Naive thymus-derived CD8-positive, alpha-beta T cell (primary cell): ENCODE measurements around the gene ASPM. TPM values are rescaled to one million over a fixed set of nuclear protein-coding genes. Genes with fewer than 3 reads are reported as not detected.

Experiments
- ATAC-seq, 2 donors: fragments of 150-1000 bp; cut with Tn5 transposase in 1 of 2; sonication (Bioruptor Pico), chemical (Tn5 transposase) in 1 of 2; 1 replicate in 1 of 2; 2 replicates in 1 of 2; pipeline ENCODE4 v1.10.0; 2021; ENCODE audit warnings: mild to moderate bottlenecking in 2 of 2, moderate library complexity in 2 of 2
- POLR2A ChIA-PET: fragments of 350-600 bp; sonication (Branson Sonifier 250); formaldehyde crosslinking; loops from one replicate; lab custom pipeline; 2021; ENCODE audit warnings: antibody characterized with exemption; lab: Charles Lee
- DNase-seq, 10 donors: peaks; one replicate each; pipeline versions ENCODE4 v3.0.0 to v3.0.0-alpha.2; 2020 to 2022
- H3K27ac Mint-ChIP-seq, 10 donors: one replicate each; pipeline ENCODE4 v1.8.0; 2020 to 2022; ENCODE audit warnings: mild to moderate bottlenecking in 10 of 10, mixed read lengths in 10 of 10, moderate library complexity in 4 of 10, inconsistent platforms in 1 of 10
- H3K27me3 Mint-ChIP-seq, 5 donors: one replicate each; pipeline ENCODE4 v1.8.0; 2021 to 2022; ENCODE audit warnings: mixed read lengths in 5 of 5
- H3K36me3 Mint-ChIP-seq, 3 donors: one replicate each; pipeline ENCODE4 v1.8.0; 2020 to 2022; ENCODE audit warnings: mixed read lengths in 3 of 3, mild to moderate bottlenecking in 2 of 3, inconsistent platforms in 1 of 3
- H3K4me1 Mint-ChIP-seq, 4 donors: one replicate each; pipeline ENCODE4 v1.8.0; 2021 to 2022; ENCODE audit warnings: mixed read lengths in 4 of 4
- H3K4me3 Mint-ChIP-seq, 10 donors: one replicate each; pipeline ENCODE4 v1.8.0; 2020 to 2022; ENCODE audit warnings: mild to moderate bottlenecking in 10 of 10, mixed read lengths in 10 of 10, moderate library complexity in 6 of 10, inconsistent platforms in 1 of 10
- H3K9me3 Mint-ChIP-seq, 9 donors: one replicate each; pipeline ENCODE4 v1.8.0; 2020 to 2022; ENCODE audit warnings: mixed read lengths in 9 of 9, mild to moderate bottlenecking in 3 of 9, inconsistent platforms in 1 of 9, moderate library complexity in 1 of 9
- polyA plus RNA-seq, 3 donors: library from polyadenylated mRNA; unstranded; fragments of 300-500 nt; fragmentation: Illumina TruSeq; gene quantifications; one replicate each; pipeline ENCODE4 v1.2.3, GENCODE V29; 2021
- total RNA-seq, 8 experiments: library from RNA in 2 of 8; stranded (reverse) in 2 of 8; gene quantifications; one replicate each; pipeline ENCODE4 v1.2.3 and lab custom pipeline; 2021 to 2026

The ASPM gene
- total and polyA plus RNA-seq, 5 experiments from 2014 or later: 0.16 to 0.21 TPM; not detected in 3

- H3K27ac Mint-ChIP-seq: no peak overlapping the region
- H3K36me3 Mint-ChIP-seq: no peaks in the 10 kb centered on the region
- POLR2A ChIA-PET: no interaction called here
- DNase-seq: no peak
- H3K9me3 Mint-ChIP-seq: no peaks in the 10 kb centered on the region
- H3K27me3 Mint-ChIP-seq: peaks cover 3 to 23% (median 5%) of the 10 kb centered on the region in 5 donors
- ATAC-seq: no peak
- H3K4me3 Mint-ChIP-seq: no peak overlapping the region
- H3K4me1 Mint-ChIP-seq: peaks cover 0 to 9% (median 0%) of the 10 kb centered on the region in 4 donors
These were observed 7.3 kb downstream of the ASPM start for GRCh38 chr1:197139169-197139568.

GRCh38 chr1:197137322-197137721 is 9.1 kb downstream of the ASPM start:
- POLR2A ChIA-PET: interaction anchor here (0.7 kb wide), 1 partner anchor 561 kb away, joined by 3 read pairs; no protein-coding TSS in a partner anchor
- Mint-ChIP-seq H3K4me1 (peaks cover 0 to 3% (median 0%) of the 10 kb centered on the region in 4 donors), H3K4me3 (no peak overlapping the region), H3K9me3 (no peaks in the 10 kb centered on the region), H3K27me3 (peaks cover 0 to 10% (median 0%) of the 10 kb centered on the region in 5 donors), H3K36me3 (no peaks in the 10 kb centered on the region), H3K27ac (no peak overlapping the region)
- ATAC-seq (no peak), DNase-seq (no peak)

DNA sequence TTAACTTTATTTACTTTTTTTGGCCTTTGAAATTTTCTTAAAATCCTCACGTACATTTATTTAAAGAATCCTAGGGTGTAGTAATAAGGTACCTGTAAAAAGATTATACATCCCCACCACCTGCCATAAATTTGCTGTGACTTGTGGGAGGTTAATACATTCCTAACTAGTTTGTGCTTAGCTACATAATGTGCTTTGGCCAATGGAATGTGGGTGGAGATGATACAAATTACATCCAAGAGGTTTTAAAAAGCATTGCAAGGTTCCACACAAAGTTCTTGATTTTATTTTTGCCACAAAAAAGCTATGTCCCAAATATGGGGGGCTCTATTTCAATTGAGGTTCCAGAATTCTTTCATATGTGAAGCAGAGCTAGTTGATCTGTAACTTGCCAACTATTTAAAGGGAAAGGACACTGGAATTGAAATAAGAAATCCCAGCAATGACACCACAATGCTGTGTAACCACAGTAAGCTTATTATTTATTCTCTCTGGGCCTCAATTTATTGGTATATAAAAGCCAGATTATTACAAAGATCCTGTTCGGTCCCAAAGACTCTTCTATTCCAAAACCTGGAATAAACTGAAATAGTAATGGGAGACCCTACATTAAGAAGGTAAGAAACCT is 15.7 kb downstream of the ASPM start:
- no peak for DNase-seq
- no peaks in the 10 kb centered on the region for H3K4me1 Mint-ChIP-seq
- POLR2A ChIA-PET: no interaction called here

DNA sequence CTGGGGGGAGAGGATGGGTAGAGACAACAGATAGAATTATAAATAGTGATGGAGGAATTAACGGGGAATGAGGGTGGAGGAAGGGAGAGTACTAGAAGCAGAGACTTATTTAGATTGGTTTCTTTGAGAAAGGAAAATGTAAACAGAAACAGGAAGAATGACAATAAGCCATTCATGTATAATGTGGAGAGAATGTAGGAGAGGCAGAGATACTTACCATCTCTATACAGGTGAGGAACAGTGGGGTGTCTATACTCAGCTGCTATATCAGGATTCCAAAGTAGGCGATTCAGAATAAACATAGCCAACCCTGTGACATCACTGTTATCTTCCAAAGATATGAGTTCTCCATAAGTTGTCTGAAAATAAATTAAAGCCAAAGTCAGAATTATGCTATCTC is 16.8 kb downstream of the ASPM start:
- DNase-seq (no peak), ATAC-seq (no peak)
- no peaks in the 10 kb centered on the region for H3K36me3 Mint-ChIP-seq
- no peaks in the 10 kb centered on the region for H3K27me3 Mint-ChIP-seq
- H3K4me1 Mint-ChIP-seq: no peaks in the 10 kb centered on the region
- H3K4me3 Mint-ChIP-seq: no peak overlapping the region
- H3K27ac Mint-ChIP-seq: no peak overlapping the region
- POLR2A ChIA-PET: no interaction called here
- no peaks in the 10 kb centered on the region for H3K9me3 Mint-ChIP-seq

More for the DNA sequence above, 15.7 kb downstream of the ASPM start:
- no peaks in the 10 kb centered on the region for H3K36me3 Mint-ChIP-seq
- no peak for ATAC-seq
- H3K27me3 Mint-ChIP-seq: no peaks in the 10 kb centered on the region
- no peaks in the 10 kb centered on the region for H3K9me3 Mint-ChIP-seq
- no peak overlapping the region for H3K4me3 Mint-ChIP-seq
- H3K27ac Mint-ChIP-seq: no peak overlapping the region

DNA sequence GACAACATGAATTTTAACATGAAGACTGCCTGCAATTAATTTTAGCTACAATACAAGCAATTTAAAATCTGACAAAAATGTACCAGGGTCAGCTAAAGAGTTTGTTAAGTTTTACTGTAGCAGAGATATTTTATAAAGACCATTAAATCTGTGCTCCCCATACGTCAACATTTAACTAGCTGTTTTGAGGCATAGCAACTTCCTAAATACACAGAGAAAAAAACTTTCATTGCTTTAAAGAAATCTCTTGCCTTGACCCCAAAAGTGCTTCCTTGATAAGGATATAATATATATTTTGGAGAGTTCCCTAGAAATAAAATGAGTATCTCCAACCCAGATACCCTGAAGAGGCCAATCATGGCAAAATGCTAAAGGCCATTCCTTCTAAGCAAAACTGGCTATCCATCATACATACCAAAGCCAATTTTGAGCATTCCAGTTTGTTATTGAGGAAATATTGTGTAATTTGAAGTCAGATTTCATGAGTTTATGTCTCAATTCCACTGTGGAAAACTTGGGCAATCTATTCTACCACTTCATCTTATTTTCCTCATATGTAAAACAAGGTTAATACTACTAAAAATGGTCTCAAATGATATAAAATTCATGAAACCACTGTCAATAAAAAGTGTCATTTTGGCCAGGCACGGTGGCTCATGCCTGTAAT is 19.1 kb downstream of the ASPM start:
- Mint-ChIP-seq H3K27me3 (no peaks in the 10 kb centered on the region), H3K36me3 (no peaks in the 10 kb centered on the region), H3K27ac (no peak overlapping the region), H3K9me3 (no peaks in the 10 kb centered on the region), H3K4me3 (no peak overlapping the region), H3K4me1 (peaks cover 0 to 4% (median 0%) of the 10 kb centered on the region in 4 donors)
- POLR2A ChIA-PET: no interaction called here
- DNase-seq: no peak
- no peak for ATAC-seq

DNA sequence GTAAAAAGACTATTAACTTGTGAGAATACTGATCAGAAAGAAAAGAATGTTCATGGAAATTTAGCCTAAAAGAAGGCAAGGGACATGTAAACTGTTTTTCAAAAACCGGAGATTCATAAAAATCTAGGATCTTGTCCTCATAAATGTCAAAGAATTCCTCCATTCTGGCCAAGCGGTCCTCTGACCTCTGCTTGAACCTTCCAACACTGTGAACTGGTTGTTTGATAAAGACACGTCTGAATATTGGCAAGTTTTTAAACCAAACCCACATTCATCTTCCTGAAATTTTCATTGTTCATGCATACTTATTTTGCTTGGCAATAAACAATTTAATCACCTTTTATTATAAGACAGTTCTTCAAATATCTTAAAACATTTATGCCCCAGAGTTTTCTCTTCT is 19.8 kb downstream of the ASPM start:
- no peaks in the 10 kb centered on the region for H3K9me3 Mint-ChIP-seq

GRCh38 chr1:197124376-197124775 is 22.1 kb downstream of the ASPM start:
- H3K4me1 Mint-ChIP-seq: peaks cover 0 to 4% (median 0%) of the 10 kb centered on the region in 4 donors
- no peak for ATAC-seq
- H3K4me3 Mint-ChIP-seq: no peak overlapping the region
- no peaks in the 10 kb centered on the region for H3K36me3 Mint-ChIP-seq
- no peak overlapping the region for H3K27ac Mint-ChIP-seq
- DNase-seq: no peak
- H3K9me3 Mint-ChIP-seq: no peaks in the 10 kb centered on the region
- H3K27me3 Mint-ChIP-seq: no peaks in the 10 kb centered on the region
- POLR2A ChIA-PET: no interaction called here

More for the DNA sequence above, 19.8 kb downstream of the ASPM start:
- Mint-ChIP-seq H3K27me3 (no peaks in the 10 kb centered on the region), H3K4me3 (no peak overlapping the region), H3K4me1 (peaks cover 0 to 4% (median 0%) of the 10 kb centered on the region in 4 donors), H3K36me3 (no peaks in the 10 kb centered on the region), H3K27ac (no peak overlapping the region)
- POLR2A ChIA-PET: no interaction called here
- DNase-seq: no peak
- ATAC-seq: no peak

DNA sequence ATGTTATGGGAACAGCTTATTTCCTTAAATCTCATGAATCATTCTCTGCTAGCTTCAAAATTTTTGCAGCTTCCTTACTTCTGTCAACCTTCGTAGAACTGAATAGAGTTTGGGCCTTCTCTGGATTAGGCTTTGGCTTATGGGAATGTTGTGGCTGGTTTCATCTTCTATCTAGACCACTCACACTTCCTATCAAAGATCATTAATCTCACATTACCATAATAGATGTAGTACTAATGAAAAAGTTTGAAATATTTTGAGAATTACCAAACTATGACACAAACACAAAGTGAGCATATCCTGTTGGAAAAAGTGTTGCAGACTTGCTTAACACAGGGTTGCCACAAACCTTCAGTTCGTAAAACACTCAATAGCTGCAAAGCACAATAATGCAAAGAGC is 30.3 kb downstream of the ASPM start:
- H3K4me3 Mint-ChIP-seq: no peak overlapping the region

DNA sequence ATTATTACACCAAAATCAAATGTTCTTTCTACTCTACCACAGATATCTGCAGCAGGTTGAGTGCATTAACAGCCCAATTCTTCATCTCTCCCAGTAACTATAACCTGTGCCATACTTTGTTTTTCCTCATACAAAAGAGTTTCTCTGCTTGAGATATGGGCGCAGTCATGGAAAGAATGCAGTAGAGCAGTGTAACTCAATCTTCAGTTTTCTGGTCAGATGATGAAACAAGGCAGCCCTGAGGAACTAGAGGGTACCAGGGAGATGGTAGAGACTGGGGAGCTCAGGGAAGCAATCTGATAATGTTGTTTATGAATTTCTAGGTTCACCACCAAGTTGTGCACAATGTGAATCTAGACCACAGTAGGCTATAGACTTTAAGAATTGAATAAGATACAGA is 39.6 kb downstream of the ASPM start:
- no peaks in the 10 kb centered on the region for H3K9me3 Mint-ChIP-seq
- no peak for ATAC-seq
- H3K27ac Mint-ChIP-seq: no peak overlapping the region
- H3K4me1 Mint-ChIP-seq: peaks cover 0 to 5% (median 2%) of the 10 kb centered on the region in 4 donors
- no peak overlapping the region for H3K4me3 Mint-ChIP-seq
- POLR2A ChIA-PET: no interaction called here
- no peaks in the 10 kb centered on the region for H3K27me3 Mint-ChIP-seq
- no peak for DNase-seq
- H3K36me3 Mint-ChIP-seq: no peaks in the 10 kb centered on the region

More for the DNA sequence above, 30.3 kb downstream of the ASPM start:
- no peaks in the 10 kb centered on the region for H3K27me3 Mint-ChIP-seq
- DNase-seq: no peak
- H3K9me3 Mint-ChIP-seq: no peaks in the 10 kb centered on the region
- ATAC-seq: no peak
- no peaks in the 10 kb centered on the region for H3K36me3 Mint-ChIP-seq
- no peak overlapping the region for H3K27ac Mint-ChIP-seq
- POLR2A ChIA-PET: no interaction called here
- no peaks in the 10 kb centered on the region for H3K4me1 Mint-ChIP-seq

GRCh38 chr1:197103300-197103699 is 43.2 kb downstream of the ASPM start:
- Mint-ChIP-seq H3K36me3 (no peaks in the 10 kb centered on the region), H3K4me1 (peaks cover 3 to 27% (median 18%) of the 10 kb centered on the region in 4 donors), H3K9me3 (no peaks in the 10 kb centered on the region), H3K27me3 (no peaks in the 10 kb centered on the region), H3K27ac (no peak overlapping the region), H3K4me3 (no peak overlapping the region)
- no peak for ATAC-seq
- no peak for DNase-seq
- POLR2A ChIA-PET: no interaction called here

DNA sequence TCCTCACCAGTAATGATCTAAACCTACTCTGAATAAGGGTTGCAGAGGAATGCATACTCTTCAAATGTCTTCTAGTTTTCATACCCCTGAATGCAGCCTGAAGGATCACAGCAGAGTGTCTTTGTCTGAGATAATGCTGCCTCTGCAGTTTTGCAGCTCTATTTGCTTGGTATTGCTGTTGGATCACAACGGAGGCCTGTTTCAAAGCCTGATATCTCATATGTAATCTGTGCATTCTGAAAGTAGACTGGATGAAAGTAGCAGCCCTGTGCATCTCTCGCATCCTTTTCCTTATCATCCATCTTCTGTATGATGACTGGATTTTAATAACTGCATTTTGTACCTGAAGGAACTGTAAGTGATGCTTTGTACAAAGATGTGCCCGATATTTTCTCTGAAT is 44.5 kb downstream of the ASPM start:
- no peak overlapping the region for H3K4me3 Mint-ChIP-seq
- DNase-seq: no peak
- H3K9me3 Mint-ChIP-seq: no peaks in the 10 kb centered on the region
- no peaks in the 10 kb centered on the region for H3K27me3 Mint-ChIP-seq
- no peaks in the 10 kb centered on the region for H3K36me3 Mint-ChIP-seq
- POLR2A ChIA-PET: no interaction called here
- H3K4me1 Mint-ChIP-seq: peaks cover 3 to 27% (median 18%) of the 10 kb centered on the region in 4 donors
- ATAC-seq: no peak
- H3K27ac Mint-ChIP-seq: no peak overlapping the region

GRCh38 chr1:197100677-197101076 is 45.8 kb downstream of the ASPM start:
- ATAC-seq: peak in 1 of 2 donors; percentile 73
- H3K4me1 Mint-ChIP-seq: peaks cover 3 to 27% (median 18%) of the 10 kb centered on the region in 4 donors
- H3K9me3 Mint-ChIP-seq: no peaks in the 10 kb centered on the region
- peak in 2 of 10 donors; percentile 16 to 26 for DNase-seq
- H3K4me3 Mint-ChIP-seq: peak overlapping the region in 8 of 10 donors; percentile 16 to 59 (median 50)
- POLR2A ChIA-PET: no interaction called here
- peak overlapping the region in 9 of 10 donors; percentile 10 to 92 (median 71) for H3K27ac Mint-ChIP-seq
- H3K36me3 Mint-ChIP-seq: no peaks in the 10 kb centered on the region
- no peaks in the 10 kb centered on the region for H3K27me3 Mint-ChIP-seq

DNA sequence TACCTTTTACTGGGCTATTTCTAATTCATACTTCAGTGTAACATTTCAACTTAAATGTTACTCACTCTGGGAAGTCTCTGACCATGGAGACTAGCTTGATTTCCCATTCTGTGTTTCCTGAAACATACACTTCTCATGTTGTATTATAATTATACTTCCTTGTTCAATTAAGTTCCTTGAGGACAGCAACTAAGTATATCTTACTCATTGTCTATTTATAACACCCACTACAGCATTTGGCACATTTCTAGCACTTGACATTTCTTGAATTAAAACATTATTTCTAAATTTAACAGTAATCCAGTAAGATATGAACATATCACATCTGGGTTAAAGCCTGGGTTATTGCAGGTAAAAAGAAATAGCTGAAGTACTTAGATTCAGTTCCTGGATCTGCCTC is 47.0 kb downstream of the ASPM start:
- no peaks in the 10 kb centered on the region for H3K9me3 Mint-ChIP-seq
- DNase-seq (no peak), ATAC-seq (no peak)
- no peak overlapping the region for H3K27ac Mint-ChIP-seq
- no peak overlapping the region for H3K4me3 Mint-ChIP-seq
- no peaks in the 10 kb centered on the region for H3K27me3 Mint-ChIP-seq
- POLR2A ChIA-PET: no interaction called here
- H3K4me1 Mint-ChIP-seq: peaks cover 3 to 27% (median 18%) of the 10 kb centered on the region in 4 donors
- H3K36me3 Mint-ChIP-seq: no peaks in the 10 kb centered on the region
